Kidney tubule cell (primary cell): ENCODE results near the gene SAMD14.

ENCODE experiments used
- DNase-seq: peaks from one replicate; pipeline ENCODE4 v3.0.0-alpha.2; 2018; ENCODE audit warnings: low spot score

Gene SAMD14

GRCh38 chr17:50095626-50096037 is 34.3 kb downstream of the SAMD14 start:
- no peak for DNase-seq

- DNase-seq: peak; percentile 94
Observed at GRCh38 chr17:50094753-50095619, 35.0 kb downstream of the SAMD14 start, which contains the start of gene PDK2. PDK2 (plus strand) TSS chr17:50095351; CDS start chr17:50095436, 85 bp downstream.

- peak; percentile 86 for DNase-seq
Observed at GRCh38 chr17:50094243-50094752, 35.7 kb downstream of the SAMD14 start.

- peak; percentile 51 for DNase-seq
Observed at GRCh38 chr17:50093807-50094206, 36.2 kb downstream of the SAMD14 start.

GRCh38 chr17:50093246-50093645 is 36.7 kb downstream of the SAMD14 start:
- DNase-seq: peak; percentile 59

- DNase-seq: no peak
Observed at GRCh38 chr17:50091918-50092285, 38.1 kb downstream of the SAMD14 start.

GRCh38 chr17:50090971-50091917 is 38.7 kb downstream of the SAMD14 start:
- DNase-seq: no peak

GRCh38 chr17:50090071-50090470 is 39.9 kb downstream of the SAMD14 start:
- DNase-seq: no peak

GRCh38 chr17:50088952-50089825 is 40.8 kb downstream of the SAMD14 start:
- DNase-seq: no peak

- DNase-seq: no peak
Observed at GRCh38 chr17:50087912-50088405, 42.0 kb downstream of the SAMD14 start.

- peak; percentile 60 for DNase-seq
Observed at GRCh38 chr17:50087246-50087911, 42.6 kb downstream of the SAMD14 start.

GRCh38 chr17:50081757-50082156 is 48.2 kb downstream of the SAMD14 start:
- DNase-seq: no peak

GRCh38 chr17:50080827-50081226 is 49.1 kb downstream of the SAMD14 start:
- DNase-seq: no peak

- no peak for DNase-seq
Observed at GRCh38 chr17:50080096-50080480, 49.9 kb downstream of the SAMD14 start.

- no peak for DNase-seq
Observed at GRCh38 chr17:50079334-50080095, 50.4 kb downstream of the SAMD14 start.

- no peak for DNase-seq
Observed at GRCh38 chr17:50078430-50078829, 51.5 kb downstream of the SAMD14 start.

GRCh38 chr17:50076591-50077235 is 53.2 kb downstream of the SAMD14 start:
- no peak for DNase-seq

GRCh38 chr17:50076221-50076590 is 53.8 kb downstream of the SAMD14 start:
- no peak for DNase-seq

- no peak for DNase-seq
Observed at GRCh38 chr17:50075446-50076032, 54.4 kb downstream of the SAMD14 start.
